Smooth muscle cell (in vitro differentiated cells): ENCODE results near the gene C9. TPM values are rescaled to one million over a fixed set of nuclear protein-coding genes. Genes with fewer than 3 reads are reported as not detected.

Experiments
- DNase-seq: peaks from one replicate; lab custom pipeline; 2025; ENCODE audit not compliant: unreplicated experiment; lab: John Stamatoyannopoulos, UW
- H2AFZ ChIP-seq: fragments of 200-600 bp; sonication (generic); 2 replicates; pipeline ENCODE4 v1.6.0; 2016; ENCODE audit warnings: antibody characterized with exemption, low read depth, mild to moderate bottlenecking
- H3F3A ChIP-seq: fragments of 200-600 bp; sonication (generic); 2 replicates; pipeline ENCODE4 v1.6.0; 2017; ENCODE audit warnings: antibody characterized with exemption, low read depth
- H3K27ac ChIP-seq: fragments of 200-600 bp; sonication (generic); 2 replicates; pipeline ENCODE4 v1.5.1; 2016; ENCODE audit warnings: low read depth, mild to moderate bottlenecking
- H3K27me3 ChIP-seq: fragments of 200-600 bp; sonication (generic); 2 replicates; pipeline ENCODE4 v1.6.1; 2016; ENCODE audit warnings: low read depth, mild to moderate bottlenecking
- H3K36me3 ChIP-seq: fragments of 200-600 bp; sonication (generic); 2 replicates; pipeline ENCODE4 v1.5.1; 2016; ENCODE audit warnings: low read depth
- H3K4me1 ChIP-seq: fragments of 200-600 bp; sonication (generic); 2 replicates; pipeline ENCODE4 v1.5.1; 2016; ENCODE audit warnings: low read depth
- H3K4me2 ChIP-seq: fragments of 200-600 bp; sonication (generic); 2 replicates; pipeline ENCODE4 v1.6.0; 2016; ENCODE audit warnings: mild to moderate bottlenecking
- H3K4me3 ChIP-seq: fragments of 200-600 bp; sonication (generic); 2 replicates; pipeline ENCODE4 v1.5.1; 2016; ENCODE audit warnings: mild to moderate bottlenecking
- H3K79me2 ChIP-seq: fragments of 200-600 bp; sonication (generic); 2 replicates; pipeline ENCODE4 v1.6.0; 2016; ENCODE audit warnings: low read depth, mild to moderate bottlenecking
- H3K9ac ChIP-seq: fragments of 200-600 bp; sonication (generic); 2 replicates; pipeline ENCODE4 v1.6.0; 2016; ENCODE audit warnings: low read depth
- H3K9me3 ChIP-seq: fragments of 200-600 bp; sonication (generic); replicated peaks from 2 replicates; pipeline ENCODE4 v1.5.1; 2016; ENCODE audit warnings: low read depth
- H4K20me1 ChIP-seq: fragments of 200-600 bp; sonication (generic); 2 replicates; pipeline ENCODE4 v1.6.0; 2016; ENCODE audit warnings: low read depth
- WGBS: methylation state at CpG from one replicate; pipeline ENCODE4 v1.1.7; 2016; ENCODE audit warnings: low lambda C conversion rate; 5-methylcytosine and 5-hydroxymethylcytosine counted together
- polyA plus RNA-seq: library from polyadenylated mRNA; unstranded; fragments of >200 nt; fragmentation: Nextera tagmentation; extraction: Ambion mirVana; gene quantifications from 2 replicates; pipeline ENCODE4 v1.2.1, GENCODE V29; 2016
- total RNA-seq: library from RNA; depleted of rRNA; stranded (reverse); fragments of >200 nt; gene quantifications from 2 replicates; pipeline ENCODE4 v1.2.3, GENCODE V29; 2014
- TF ChIP-seq, protein P1 (sequence below): fragments of 200-600 bp; sonication (generic); IDR thresholded peaks from 2 replicates; pipeline ENCODE4 v1.5.1; 2017; ENCODE audit warnings: borderline replicate concordance, mild to moderate bottlenecking, antibody characterized with exemption; ENCODE audit not compliant: insufficient read depth, poor library complexity, severe bottlenecking

Gene C9
- total and polyA plus RNA-seq, 2 experiments from 2014 or later = not detected

DNA sequence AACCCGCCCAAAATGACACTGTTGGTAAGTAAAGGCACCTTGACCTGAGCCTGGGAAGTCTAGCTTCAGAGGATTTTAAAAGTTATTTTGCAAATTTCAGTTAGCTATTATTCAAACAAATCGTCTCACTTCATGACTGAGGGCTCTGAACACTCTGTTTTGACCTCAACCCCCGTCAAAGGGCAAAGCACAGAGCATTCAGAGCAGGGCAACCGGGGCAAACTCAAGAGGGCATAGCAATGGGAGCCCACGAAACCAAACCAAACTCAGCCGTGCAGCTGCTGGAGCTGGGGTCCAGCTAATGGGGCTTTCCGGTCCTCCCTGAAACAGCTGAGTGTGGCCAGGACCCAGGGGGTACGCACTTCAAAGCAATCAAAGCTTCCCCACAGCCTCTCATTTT is 1.6 kb downstream of the C9 start:
- no peaks in the 10 kb centered on the region for H3F3A ChIP-seq
- no peak overlapping the region for H3K4me3 ChIP-seq
- no peaks in the 10 kb centered on the region for H3K79me2 ChIP-seq
- H3K9me3 ChIP-seq = no peaks in the 10 kb centered on the region
- H4K20me1 ChIP-seq = no peaks in the 10 kb centered on the region
- DNase-seq = no peak
- no peak overlapping the region for H3K4me2 ChIP-seq
- H3K27ac ChIP-seq = no peak overlapping the region
- H3K4me1 ChIP-seq = no peaks in the 10 kb centered on the region
- no peak overlapping the region for H2AFZ ChIP-seq
- H3K27me3 ChIP-seq = no peaks in the 10 kb centered on the region
- WGBS = 92% methylated on average over 8 of the region's 8 CpGs
- no peak overlapping the region for H3K9ac ChIP-seq
- TF ChIP-seq, protein P1, sequence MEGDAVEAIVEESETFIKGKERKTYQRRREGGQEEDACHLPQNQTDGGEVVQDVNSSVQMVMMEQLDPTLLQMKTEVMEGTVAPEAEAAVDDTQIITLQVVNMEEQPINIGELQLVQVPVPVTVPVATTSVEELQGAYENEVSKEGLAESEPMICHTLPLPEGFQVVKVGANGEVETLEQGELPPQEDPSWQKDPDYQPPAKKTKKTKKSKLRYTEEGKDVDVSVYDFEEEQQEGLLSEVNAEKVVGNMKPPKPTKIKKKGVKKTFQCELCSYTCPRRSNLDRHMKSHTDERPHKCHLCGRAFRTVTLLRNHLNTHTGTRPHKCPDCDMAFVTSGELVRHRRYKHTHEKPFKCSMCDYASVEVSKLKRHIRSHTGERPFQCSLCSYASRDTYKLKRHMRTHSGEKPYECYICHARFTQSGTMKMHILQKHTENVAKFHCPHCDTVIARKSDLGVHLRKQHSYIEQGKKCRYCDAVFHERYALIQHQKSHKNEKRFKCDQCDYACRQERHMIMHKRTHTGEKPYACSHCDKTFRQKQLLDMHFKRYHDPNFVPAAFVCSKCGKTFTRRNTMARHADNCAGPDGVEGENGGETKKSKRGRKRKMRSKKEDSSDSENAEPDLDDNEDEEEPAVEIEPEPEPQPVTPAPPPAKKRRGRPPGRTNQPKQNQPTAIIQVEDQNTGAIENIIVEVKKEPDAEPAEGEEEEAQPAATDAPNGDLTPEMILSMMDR = no peak
- no peaks in the 10 kb centered on the region for H3K36me3 ChIP-seq

DNA sequence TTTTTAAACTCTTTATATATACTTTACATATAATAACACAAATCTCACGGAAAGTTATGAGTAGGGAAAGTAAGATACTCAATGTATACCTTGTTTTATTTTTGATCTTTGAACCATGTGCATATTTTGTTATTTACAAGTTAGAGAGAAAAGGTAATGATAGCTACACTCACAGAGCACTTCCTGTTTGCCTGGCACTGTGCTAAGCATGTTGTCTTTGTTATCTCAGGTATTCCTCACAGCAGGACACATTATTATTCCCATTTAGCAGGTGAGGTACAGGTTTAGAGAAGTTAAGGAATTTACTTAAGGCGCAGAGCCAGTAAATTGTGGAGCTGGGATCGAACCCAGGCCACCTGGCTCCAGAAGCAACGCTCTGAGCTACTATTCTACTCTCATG is 3.0 kb downstream of the C9 start:
- no peak overlapping the region for H3K4me3 ChIP-seq
- H2AFZ ChIP-seq = no peak overlapping the region
- no peak overlapping the region for H3K27ac ChIP-seq
- no peaks in the 10 kb centered on the region for H3K79me2 ChIP-seq
- no peaks in the 10 kb centered on the region for H3F3A ChIP-seq
- TF ChIP-seq, protein P1 = no peak
- 90% methylated on average over 4 of the region's 4 CpGs for WGBS
- H3K4me2 ChIP-seq = no peak overlapping the region
- no peaks in the 10 kb centered on the region for H3K36me3 ChIP-seq
- H3K9me3 ChIP-seq = no peaks in the 10 kb centered on the region
- no peaks in the 10 kb centered on the region for H4K20me1 ChIP-seq
- H3K9ac ChIP-seq = no peak overlapping the region
- H3K27me3 ChIP-seq = no peaks in the 10 kb centered on the region
- H3K4me1 ChIP-seq = no peaks in the 10 kb centered on the region
- DNase-seq = no peak

DNA sequence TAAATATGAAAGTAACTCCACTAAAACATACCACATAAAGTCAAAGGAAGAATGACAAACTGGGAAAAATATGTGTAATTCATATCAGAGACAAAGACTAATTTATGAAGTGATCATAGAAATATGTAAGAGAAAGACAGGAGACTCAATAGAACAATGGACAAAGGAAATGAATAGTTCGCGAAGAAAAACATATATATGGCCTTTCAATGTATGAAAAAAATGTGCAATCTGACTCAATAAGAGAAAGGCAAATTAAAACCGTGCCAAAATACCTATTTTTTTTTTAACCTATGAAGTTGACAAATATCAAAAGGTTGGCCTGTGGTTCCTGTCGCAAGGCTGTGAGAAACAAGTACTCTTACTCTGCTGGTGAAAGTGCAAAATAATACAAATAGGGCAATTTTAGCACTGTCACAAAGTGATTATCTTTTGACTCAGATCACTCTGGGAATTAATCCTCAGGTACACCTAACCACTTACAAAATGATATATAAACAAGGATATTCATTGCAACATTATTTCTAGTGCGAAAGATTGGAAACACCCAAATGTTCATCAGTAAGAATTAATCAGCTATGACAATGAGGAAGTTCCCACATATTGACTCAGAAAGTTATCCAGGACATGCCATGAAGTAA is 3.7 kb downstream of the C9 start:
- no peak overlapping the region for H3K4me2 ChIP-seq
- no peak overlapping the region for H3K27ac ChIP-seq
- H4K20me1 ChIP-seq = no peaks in the 10 kb centered on the region
- H3K36me3 ChIP-seq = no peaks in the 10 kb centered on the region
- no peak overlapping the region for H3K4me3 ChIP-seq
- TF ChIP-seq, protein P1 = no peak
- H2AFZ ChIP-seq = no peak overlapping the region
- no peaks in the 10 kb centered on the region for H3K9me3 ChIP-seq
- H3K4me1 ChIP-seq = no peaks in the 10 kb centered on the region
- no peak overlapping the region for H3K9ac ChIP-seq
- 95% methylated on average over 5 of the region's 5 CpGs for WGBS
- H3K79me2 ChIP-seq = no peaks in the 10 kb centered on the region
- H3K27me3 ChIP-seq = no peaks in the 10 kb centered on the region
- no peak for DNase-seq
- H3F3A ChIP-seq = no peaks in the 10 kb centered on the region

DNA sequence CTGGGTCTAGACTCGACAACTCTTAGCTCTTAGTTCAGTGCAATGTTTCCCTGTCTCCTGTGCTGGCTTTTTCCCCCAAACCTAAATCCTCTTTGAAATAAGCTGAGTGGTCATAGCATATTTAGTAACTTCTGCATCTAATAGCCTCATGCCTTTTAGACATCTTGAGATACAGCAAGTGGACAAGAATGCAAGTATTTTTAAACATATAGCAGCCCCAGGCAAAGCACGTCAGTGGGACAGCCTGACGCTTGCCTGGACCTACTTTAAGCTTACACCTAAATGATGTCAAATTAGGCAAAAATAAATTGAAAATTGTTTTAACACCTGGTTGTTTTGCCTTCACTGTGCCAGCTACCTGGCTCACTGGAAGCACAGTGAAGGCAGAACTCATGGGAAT is 8.0 kb downstream of the C9 start:
- Histone ChIP-seq H3K4me2 (no peak overlapping the region), H3K4me3 (no peak overlapping the region), H3K27ac (no peak overlapping the region), H3K79me2 (no peaks in the 10 kb centered on the region), H2AFZ (no peak overlapping the region), H3K27me3 (no peaks in the 10 kb centered on the region), H3F3A (no peaks in the 10 kb centered on the region), H3K36me3 (no peaks in the 10 kb centered on the region), H3K9me3 (no peaks in the 10 kb centered on the region), H3K9ac (no peak overlapping the region), H4K20me1 (no peaks in the 10 kb centered on the region), H3K4me1 (no peaks in the 10 kb centered on the region)
- TF ChIP-seq, protein P1 = no peak
- no peak for DNase-seq
- WGBS = 86% methylated on average over 3 of the region's 3 CpGs
